Endothelial cell (in vitro differentiated cells): Measurements from ENCODE around the gene UVRAG. TPM values are rescaled to one million over a fixed set of nuclear protein-coding genes. Genes with fewer than 3 reads are reported as not detected.

Experiments
- DNase-seq: peaks from one replicate; pipeline ENCODE4 v3.0.0; 2021; ENCODE audit warnings: low spot score
- H3K27ac Mint-ChIP-seq: one replicate; pipeline ENCODE4 v1.8.0; 2021; ENCODE audit warnings: mixed read lengths, inconsistent platforms; ENCODE audit not compliant: unreplicated experiment
- H3K27me3 Mint-ChIP-seq: one replicate; pipeline ENCODE4 v1.8.0; 2021; ENCODE audit warnings: mild to moderate bottlenecking, moderate library complexity, mixed read lengths, inconsistent platforms; ENCODE audit not compliant: unreplicated experiment
- H3K36me3 Mint-ChIP-seq: one replicate; pipeline ENCODE4 v1.8.0; 2021; ENCODE audit warnings: mild to moderate bottlenecking, low read depth, mixed read lengths, inconsistent platforms; ENCODE audit not compliant: unreplicated experiment
- H3K4me1 Mint-ChIP-seq: one replicate; pipeline ENCODE4 v1.8.0; 2021; ENCODE audit warnings: mild to moderate bottlenecking, mixed read lengths, inconsistent platforms; ENCODE audit not compliant: unreplicated experiment
- H3K4me3 Mint-ChIP-seq: one replicate; pipeline ENCODE4 v1.8.0; 2021; ENCODE audit warnings: mild to moderate bottlenecking, mixed read lengths, inconsistent platforms; ENCODE audit not compliant: unreplicated experiment
- H3K9me3 Mint-ChIP-seq: one replicate; pipeline ENCODE4 v1.8.0; 2021; ENCODE audit warnings: mixed read lengths, inconsistent platforms; ENCODE audit not compliant: unreplicated experiment
- CTCF ChIP-seq: fragments of 200-600 bp; sonication (generic); IDR thresholded peaks from one replicate; pipeline ENCODE4 v1.5.0; 2021; ENCODE audit warnings: antibody characterized with exemption; ENCODE audit not compliant: unreplicated experiment
- total RNA-seq: library from RNA; stranded (reverse); fragmentation: NEBNext Ultra II Directional; extraction: Animal tissue kit (Norgen Biotek cat#: 25700); gene quantifications from one replicate; pipeline ENCODE4 v1.2.1, GENCODE V29; 2021; ENCODE audit not compliant: unreplicated experiment

UVRAG gene
- total RNA-seq, 1 donor from 2014 or later = 25.0 TPM

GRCh38 chr11:75918331-75918730, 103.3 kb downstream of the UVRAG start:
- no peak for DNase-seq
- H3K36me3 Mint-ChIP-seq = peaks cover 4% of the 10 kb centered on the region
- no peaks in the 10 kb centered on the region for H3K27me3 Mint-ChIP-seq
- no peaks in the 10 kb centered on the region for H3K9me3 Mint-ChIP-seq
- TF ChIP-seq CTCF = no peak
- no peak overlapping the region for H3K27ac Mint-ChIP-seq
- H3K4me1 Mint-ChIP-seq = no peaks in the 10 kb centered on the region
- no peak overlapping the region for H3K4me3 Mint-ChIP-seq

GRCh38 chr11:75919525-75919924, 104.5 kb downstream of the UVRAG start:
- no peaks in the 10 kb centered on the region for H3K27me3 Mint-ChIP-seq
- no peak for DNase-seq
- H3K36me3 Mint-ChIP-seq = peaks cover 4% of the 10 kb centered on the region
- TF ChIP-seq CTCF = no peak
- H3K4me1 Mint-ChIP-seq = no peaks in the 10 kb centered on the region
- H3K27ac Mint-ChIP-seq = no peak overlapping the region
- no peak overlapping the region for H3K4me3 Mint-ChIP-seq
- H3K9me3 Mint-ChIP-seq = no peaks in the 10 kb centered on the region

- Mint-ChIP-seq H3K4me3 (no peak overlapping the region), H3K36me3 (peaks cover 4% of the 10 kb centered on the region), H3K9me3 (no peaks in the 10 kb centered on the region), H3K27me3 (no peaks in the 10 kb centered on the region), H3K27ac (no peak overlapping the region), H3K4me1 (no peaks in the 10 kb centered on the region)
- no peak for TF ChIP-seq CTCF
- no peak for DNase-seq
Observed at GRCh38 chr11:75920848-75921247, 105.8 kb downstream of the UVRAG start.

GRCh38 chr11:75921808-75922207, 106.8 kb downstream of the UVRAG start:
- Mint-ChIP-seq H3K27ac (no peak overlapping the region), H3K4me3 (no peak overlapping the region), H3K27me3 (no peaks in the 10 kb centered on the region), H3K36me3 (peaks cover 4% of the 10 kb centered on the region), H3K9me3 (no peaks in the 10 kb centered on the region), H3K4me1 (no peaks in the 10 kb centered on the region)
- no peak for DNase-seq
- TF ChIP-seq CTCF = no peak

DNA sequence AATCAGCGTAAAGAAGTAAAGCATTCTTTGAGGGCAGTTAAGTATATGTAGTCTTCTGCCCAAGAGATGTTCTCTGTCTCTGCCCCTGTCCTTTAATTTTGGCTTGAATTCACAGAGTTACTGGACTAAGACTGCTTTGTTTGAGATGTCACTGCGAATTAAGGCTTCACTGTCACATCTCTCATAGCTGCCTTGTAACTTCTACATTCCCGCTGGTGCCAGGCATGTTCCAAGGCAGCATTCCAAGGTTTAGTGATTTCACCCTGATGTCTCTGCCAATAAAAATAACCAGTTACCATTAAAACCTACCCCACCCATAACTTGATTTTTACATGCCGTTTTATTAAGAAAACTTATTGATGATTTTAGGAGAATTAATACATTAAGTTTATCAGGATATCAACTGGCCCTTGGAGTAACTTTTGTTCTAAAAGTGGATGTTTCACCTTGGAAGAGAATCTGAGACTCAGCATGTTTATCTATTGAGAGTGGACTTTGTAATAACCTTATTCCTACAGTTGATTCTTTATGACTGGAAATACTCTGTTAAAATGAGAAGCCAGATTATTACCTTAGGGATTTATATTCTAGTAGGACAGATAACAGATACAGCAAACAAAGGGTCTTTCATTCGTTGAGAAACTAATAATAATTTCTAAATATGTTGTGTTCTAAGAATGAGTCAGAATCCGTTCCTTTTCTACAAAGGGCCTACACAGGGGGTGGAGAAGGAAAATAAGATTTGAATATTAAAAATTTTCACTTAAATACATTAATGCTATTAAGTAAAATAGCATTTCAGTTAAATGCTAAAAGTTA, 110.2 kb downstream of the UVRAG start:
- DNase-seq = no peak
- no peaks in the 10 kb centered on the region for H3K4me1 Mint-ChIP-seq

More for the DNA sequence above, 110.2 kb downstream of the UVRAG start:
- Mint-ChIP-seq H3K27me3 (no peaks in the 10 kb centered on the region), H3K27ac (no peak overlapping the region), H3K4me3 (no peak overlapping the region), H3K36me3 (no peaks in the 10 kb centered on the region), H3K9me3 (no peaks in the 10 kb centered on the region)
- TF ChIP-seq CTCF = no peak
